Activated CD4-positive, alpha-beta T cell treated with anti-CD3 and anti-CD28 coated beads for 36 hours (primary cell): Measurements from ENCODE around the gene TIMP2. TPM values are rescaled to one million over a fixed set of nuclear protein-coding genes. Genes with fewer than 3 reads are reported as not detected.
"Not testable (repeated sequence)": the region's sequence is repeated elsewhere in the genome, so short reads cannot be mapped to it uniquely, and the experiment has no call there.

Source experiments
- ATAC-seq: fragments of 200-7000 bp; cut with Tn5 transposase; one replicate; pipeline ENCODE4 v1.10.0; 2021; ENCODE audit warnings: mild to moderate bottlenecking, moderate library complexity
- CTCF ChIA-PET: fragments of 350-600 bp; sonication (Branson Sonifier 250); formaldehyde crosslinking; loops from one replicate; lab custom pipeline; 2021; ENCODE audit warnings: antibody characterized with exemption; lab: Charles Lee
- POLR2A ChIA-PET: fragments of 350-600 bp; sonication (Branson Sonifier 250); formaldehyde crosslinking; loops from one replicate; lab custom pipeline; 2021; ENCODE audit warnings: antibody characterized with exemption, inconsistent platforms; lab: Charles Lee
- DNase-seq: peaks from one replicate; pipeline ENCODE4 v3.0.0-alpha.2; 2020
- H3K27ac Mint-ChIP-seq: one replicate; pipeline ENCODE4 v1.8.0; 2021; ENCODE audit warnings: mixed read lengths
- H3K27me3 Mint-ChIP-seq: one replicate; pipeline ENCODE4 v1.8.0; 2021; ENCODE audit warnings: mixed read lengths
- H3K36me3 Mint-ChIP-seq: one replicate; pipeline ENCODE4 v1.8.0; 2021; ENCODE audit warnings: low read depth, mixed read lengths
- H3K4me1 Mint-ChIP-seq: one replicate; pipeline ENCODE4 v1.8.0; 2021; ENCODE audit warnings: mixed read lengths
- H3K4me3 Mint-ChIP-seq: one replicate; pipeline ENCODE4 v1.8.0; 2021; ENCODE audit warnings: mild to moderate bottlenecking, moderate library complexity, mixed read lengths
- H3K9me3 Mint-ChIP-seq: one replicate; pipeline ENCODE4 v1.8.0; 2021; ENCODE audit warnings: low read depth, mixed read lengths
- intact Hi-C, 2 experiments: fragments of 100-400 bp; cut with DNase I in 1 of 2; cut with micrococcal nuclease in 1 of 2; formaldehyde crosslinking; loops; one replicate each; pipeline versions ENCODE4 v1.14.2 to v1.15.1; 2022 to 2024; cut with DNase I, micrococcal nuclease
- total RNA-seq, 2 experiments: library from RNA; stranded (reverse); gene quantifications; one replicate each; pipeline ENCODE4 v1.2.3, GENCODE V29; 2021

TIMP2 gene
- total RNA-seq, 2 experiments from 2014 or later: 1.6 to 1.9 TPM

DNA sequence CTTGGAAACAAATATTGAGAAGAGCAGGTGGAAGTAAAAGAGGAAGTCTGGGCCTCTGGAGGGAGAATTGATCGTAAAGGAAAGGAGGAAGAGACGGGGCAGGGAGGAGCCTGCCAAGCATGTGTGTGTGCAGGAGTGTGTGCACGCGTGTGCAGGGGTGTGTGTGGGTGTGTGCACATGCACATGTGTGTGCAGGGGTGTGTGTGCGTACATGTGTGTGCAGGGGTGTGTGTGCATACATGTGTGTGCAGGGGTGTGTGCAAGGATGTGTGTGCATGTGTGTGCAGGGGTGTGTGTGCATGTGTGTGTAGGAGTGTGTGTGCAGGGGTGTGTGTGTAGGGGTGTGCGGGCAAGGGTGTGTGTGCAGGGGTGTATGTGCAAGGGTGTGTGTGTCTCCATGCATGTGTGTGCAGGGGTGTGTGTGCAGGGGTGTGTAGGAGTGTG lies 32.2 kb downstream of the TIMP2 start:
- ChIA-PET CTCF (interaction anchor here (0.6 kb wide), 2 partner anchors 12 to 79 kb away, joined by 3 to 4 read pairs; no protein-coding TSS in a partner anchor), POLR2A (interaction anchor here (0.5 kb wide), 1 partner anchor 743 kb away, joined by 4 read pairs; no protein-coding TSS in a partner anchor)
- no peak overlapping the region for H3K27ac Mint-ChIP-seq
- no peaks in the 10 kb centered on the region for H3K27me3 Mint-ChIP-seq
- H3K36me3 Mint-ChIP-seq: no peaks in the 10 kb centered on the region
- intact Hi-C loops: no loop called here
- H3K4me1 Mint-ChIP-seq: peaks cover 35% of the 10 kb centered on the region
- no peak overlapping the region for H3K4me3 Mint-ChIP-seq
- ATAC-seq: no peak
- no peaks in the 10 kb centered on the region for H3K9me3 Mint-ChIP-seq
- DNase-seq: no peak

DNA sequence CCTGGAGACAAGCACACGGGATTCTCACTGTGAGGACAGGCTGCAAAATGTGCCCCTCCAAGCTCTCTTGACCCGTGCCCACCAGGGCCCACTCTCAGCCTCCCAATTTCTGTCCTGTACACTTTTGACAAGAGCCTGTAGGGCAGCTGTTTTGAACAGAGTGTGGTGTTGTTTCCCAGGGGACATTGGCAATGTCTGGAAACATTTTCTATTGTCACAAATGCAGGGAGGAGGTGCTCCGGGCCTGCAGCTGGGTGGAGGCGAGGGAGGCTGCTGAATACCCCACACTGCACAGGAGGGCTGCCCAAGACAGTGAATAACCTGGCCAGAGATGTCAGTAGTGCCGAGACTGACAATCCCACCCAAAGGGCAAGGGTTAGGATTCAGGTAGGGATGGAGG lies 32.7 kb downstream of the TIMP2 start:
- intact Hi-C loops: no loop called here
- Mint-ChIP-seq H3K4me1 (peaks cover 35% of the 10 kb centered on the region), H3K36me3 (no peaks in the 10 kb centered on the region), H3K27me3 (no peaks in the 10 kb centered on the region), H3K4me3 (no peak overlapping the region), H3K27ac (no peak overlapping the region), H3K9me3 (no peaks in the 10 kb centered on the region)
- ATAC-seq (no peak), DNase-seq (no peak)
- ChIA-PET CTCF (interaction anchor here (0.6 kb wide), 1 partner anchor 79 kb away, joined by 3 read pairs; no protein-coding TSS in a partner anchor), POLR2A (no interaction called here)

DNA sequence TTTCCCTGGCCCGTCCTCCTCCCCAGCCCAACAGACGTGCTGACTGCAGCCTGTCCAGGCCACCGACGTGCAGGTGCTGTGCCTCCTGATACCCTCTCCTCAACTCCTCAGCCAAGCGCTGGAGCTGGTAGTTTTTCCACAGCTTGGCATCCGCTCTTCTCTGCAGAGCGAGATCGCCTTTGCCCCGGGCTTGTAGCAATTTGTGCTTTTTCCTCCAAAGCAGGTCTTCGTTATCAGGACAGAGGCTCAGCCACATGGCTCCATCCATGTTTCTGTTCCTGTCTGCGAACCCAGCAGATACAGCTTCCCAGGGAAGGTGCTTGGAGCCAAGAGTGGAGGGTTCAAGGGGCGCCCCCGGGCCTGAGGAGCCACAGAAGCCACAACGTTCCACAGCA lies 33.1 kb downstream of the TIMP2 start:
- no peaks in the 10 kb centered on the region for H3K9me3 Mint-ChIP-seq
- H3K27me3 Mint-ChIP-seq: no peaks in the 10 kb centered on the region
- no peaks in the 10 kb centered on the region for H3K36me3 Mint-ChIP-seq
- ATAC-seq (no peak), DNase-seq (no peak)
- H3K27ac Mint-ChIP-seq: peak overlapping the region; percentile 30
- intact Hi-C loops: no loop called here
- peaks cover 35% of the 10 kb centered on the region for H3K4me1 Mint-ChIP-seq
- POLR2A ChIA-PET: no interaction called here
- CTCF ChIA-PET: no interaction called here
- H3K4me3 Mint-ChIP-seq: no peak overlapping the region

DNA sequence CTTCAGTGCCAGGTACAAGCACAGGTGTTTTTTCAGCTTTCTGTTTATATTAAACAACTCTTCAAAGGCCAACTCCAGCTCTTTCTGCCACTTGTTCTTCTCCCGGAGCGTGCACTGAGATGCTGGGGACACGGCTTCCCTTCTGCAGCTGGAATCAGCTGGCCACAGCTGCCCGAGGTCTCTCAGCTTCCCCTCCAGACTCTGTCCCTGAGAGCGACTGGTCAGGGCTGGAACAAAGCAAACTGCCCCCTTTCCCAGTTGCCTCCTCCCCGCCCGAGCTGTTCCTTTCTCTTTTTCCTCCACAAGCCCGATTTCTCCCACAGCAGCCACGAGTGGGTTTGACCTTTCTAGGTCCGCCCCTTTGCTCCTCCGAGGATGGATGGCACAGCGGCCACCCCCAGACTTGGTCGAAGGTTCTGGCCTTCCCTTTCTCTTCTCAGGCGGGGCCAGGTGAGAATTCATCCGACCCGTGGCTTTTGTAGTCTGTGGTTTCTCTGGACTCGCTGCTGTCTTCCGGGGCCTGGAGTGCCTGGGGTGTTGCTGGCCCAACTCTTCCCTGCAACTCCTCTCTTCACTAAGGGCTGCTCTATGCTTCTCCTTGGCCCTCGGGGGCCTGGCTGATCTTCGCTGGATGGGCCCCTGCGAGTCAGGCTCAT lies 33.7 kb downstream of the TIMP2 start:
- peak overlapping the region; percentile 75 for H3K27ac Mint-ChIP-seq
- ChIA-PET CTCF (interaction anchor here (0.7 to 1.3 kb wide), 4 partner anchors 9 to 670 kb away, joined by 3 to 6 read pairs (median 4); no protein-coding TSS in a partner anchor), POLR2A (no interaction called here)
- no peak overlapping the region for H3K4me3 Mint-ChIP-seq
- intact Hi-C loops: no loop called here
- ATAC-seq (no peak), DNase-seq (no peak)
- peaks cover 35% of the 10 kb centered on the region for H3K4me1 Mint-ChIP-seq
- H3K36me3 Mint-ChIP-seq: no peaks in the 10 kb centered on the region
- H3K9me3 Mint-ChIP-seq: no peaks in the 10 kb centered on the region
- H3K27me3 Mint-ChIP-seq: no peaks in the 10 kb centered on the region

DNA sequence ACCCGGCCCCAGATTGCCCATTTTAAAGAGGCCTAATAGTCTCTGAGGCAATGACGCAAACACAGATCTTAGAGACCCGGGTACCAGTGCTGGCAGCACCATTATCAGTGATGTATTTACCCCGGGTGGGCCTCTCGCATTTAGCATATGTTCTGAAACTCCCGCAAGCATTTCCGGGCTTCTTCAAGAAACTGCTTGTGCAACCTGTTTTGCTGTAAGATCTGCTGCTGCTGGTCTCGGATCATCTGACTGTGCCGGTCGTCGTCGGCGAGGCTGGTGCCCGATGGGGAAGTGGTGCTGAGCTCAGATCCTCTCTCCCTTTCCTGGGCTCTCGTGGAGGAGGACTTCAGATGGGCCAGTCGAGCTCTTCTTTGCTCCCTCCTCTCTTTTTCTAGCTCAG lies 34.7 kb downstream of the TIMP2 start:
- H3K36me3 Mint-ChIP-seq: no peaks in the 10 kb centered on the region
- H3K27ac Mint-ChIP-seq: peak overlapping the region; percentile 75
- no peak overlapping the region for H3K4me3 Mint-ChIP-seq
- H3K9me3 Mint-ChIP-seq: no peaks in the 10 kb centered on the region
- intact Hi-C loops: no loop called here
- ChIA-PET POLR2A (interaction anchor here (0.7 kb wide), 1 partner anchor 224 kb away, joined by 3 read pairs; no protein-coding TSS in a partner anchor), CTCF (interaction anchor here (0.6 to 1.3 kb wide), 5 partner anchors 8 to 182 kb away, joined by 3 to 6 read pairs (median 4); no protein-coding TSS in a partner anchor)
- peaks cover 35% of the 10 kb centered on the region for H3K4me1 Mint-ChIP-seq
- no peaks in the 10 kb centered on the region for H3K27me3 Mint-ChIP-seq
- DNase-seq (peak; percentile 79), ATAC-seq (peak; percentile 84)

DNA sequence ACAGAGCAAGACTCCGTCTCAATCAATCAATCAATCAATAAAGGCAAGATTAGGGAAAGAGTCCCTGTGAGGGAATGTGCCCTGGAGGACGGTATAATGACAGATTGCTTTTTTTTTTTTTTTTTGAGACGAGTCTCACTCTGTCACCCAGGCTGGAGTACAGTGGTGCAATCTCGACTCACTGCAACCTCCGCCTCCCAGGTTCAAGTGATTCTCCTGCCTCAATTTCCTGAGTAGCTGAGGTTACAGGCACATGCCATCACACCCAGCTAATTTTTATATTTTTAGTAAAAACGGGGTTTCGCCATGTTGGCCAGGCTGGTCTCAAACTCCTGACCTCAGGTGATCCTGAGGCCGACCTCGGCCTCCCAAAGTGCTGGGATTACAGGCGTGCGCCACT lies 35.1 kb downstream of the TIMP2 start:
- ATAC-seq, intact Hi-C loops, H3K27me3 Mint-ChIP-seq, DNase-seq, H3K9me3 Mint-ChIP-seq, H3K36me3 Mint-ChIP-seq, POLR2A ChIA-PET, H3K4me3 Mint-ChIP-seq: not testable (repeated sequence)
- H3K4me1 Mint-ChIP-seq: peaks cover 35% of the 10 kb centered on the region
- H3K27ac Mint-ChIP-seq: peak overlapping the region; percentile 75
- CTCF ChIA-PET: interaction anchor here (0.6 to 1.3 kb wide), 5 partner anchors 8 to 182 kb away, joined by 3 to 6 read pairs (median 4); no protein-coding TSS in a partner anchor

DNA sequence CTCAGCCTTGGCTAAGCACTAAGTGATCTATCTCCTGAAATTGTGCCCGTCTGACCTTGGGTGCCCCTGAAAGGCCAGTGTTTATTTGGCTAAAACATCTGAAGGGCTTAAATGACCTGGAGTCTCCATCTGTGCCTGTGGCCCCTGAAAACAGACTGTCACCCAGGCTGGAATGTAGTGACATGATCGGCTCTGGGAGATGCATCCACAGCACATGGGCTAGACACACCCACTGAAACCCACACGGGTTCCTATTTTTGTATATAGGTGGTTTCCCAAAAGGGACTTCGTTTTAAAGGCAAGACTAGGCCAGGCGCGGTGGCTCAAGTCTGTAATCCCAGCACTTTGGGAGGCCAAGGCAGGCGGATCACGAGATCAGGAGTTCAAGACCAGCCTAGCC lies 35.7 kb downstream of the TIMP2 start:
- intact Hi-C loops: no loop called here
- Mint-ChIP-seq H3K36me3 (no peaks in the 10 kb centered on the region), H3K9me3 (no peaks in the 10 kb centered on the region), H3K4me1 (peaks cover 35% of the 10 kb centered on the region), H3K4me3 (no peak overlapping the region), H3K27me3 (no peaks in the 10 kb centered on the region), H3K27ac (peak overlapping the region; percentile 35)
- POLR2A ChIA-PET: no interaction called here
- peak; percentile 55 for ATAC-seq
- DNase-seq: peak; percentile 51
- CTCF ChIA-PET: interaction anchor here (0.9 to 1.0 kb wide), 3 partner anchors 10 to 27 kb away, joined by 3 to 5 read pairs (median 4); no protein-coding TSS in a partner anchor

DNA sequence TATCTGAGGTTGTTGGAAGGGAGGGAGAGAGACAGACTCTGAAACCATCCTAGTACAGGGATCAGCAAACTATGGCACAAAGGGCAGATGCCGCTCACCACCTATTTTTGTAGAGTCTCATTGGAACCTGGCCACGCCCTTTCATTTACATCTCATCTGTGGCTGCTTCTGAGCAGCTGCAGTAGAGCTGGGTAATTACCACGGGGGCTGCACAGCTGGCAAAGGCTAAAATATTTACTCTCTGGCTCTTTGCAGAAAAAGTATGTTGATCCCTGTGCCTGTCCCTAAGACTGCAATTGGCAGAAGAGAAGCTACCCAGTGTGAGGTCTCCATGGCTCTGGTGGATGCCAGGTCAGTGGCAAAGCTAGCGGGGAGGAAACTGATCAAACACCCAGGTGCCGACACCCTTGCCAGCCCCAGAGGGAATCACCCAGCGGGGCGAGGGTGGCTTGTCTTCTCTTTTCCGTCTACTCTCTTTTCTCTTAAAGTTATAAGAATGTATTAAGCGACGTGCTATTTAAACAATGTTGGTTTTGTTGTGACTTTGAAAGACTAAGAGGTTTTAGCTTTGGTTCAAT lies 36.2 kb downstream of the TIMP2 start:
- H3K4me1 Mint-ChIP-seq: peaks cover 35% of the 10 kb centered on the region
- ChIA-PET POLR2A (no interaction called here), CTCF (interaction anchor here (0.9 to 1.0 kb wide), 2 partner anchors 10 to 23 kb away, joined by 4 to 5 read pairs; no protein-coding TSS in a partner anchor)
- no peaks in the 10 kb centered on the region for H3K9me3 Mint-ChIP-seq
- DNase-seq (no peak), ATAC-seq (no peak)
- no peaks in the 10 kb centered on the region for H3K36me3 Mint-ChIP-seq
- H3K27me3 Mint-ChIP-seq: no peaks in the 10 kb centered on the region
- intact Hi-C loops: no loop called here
- H3K27ac Mint-ChIP-seq: no peak overlapping the region
- no peak overlapping the region for H3K4me3 Mint-ChIP-seq

DNA sequence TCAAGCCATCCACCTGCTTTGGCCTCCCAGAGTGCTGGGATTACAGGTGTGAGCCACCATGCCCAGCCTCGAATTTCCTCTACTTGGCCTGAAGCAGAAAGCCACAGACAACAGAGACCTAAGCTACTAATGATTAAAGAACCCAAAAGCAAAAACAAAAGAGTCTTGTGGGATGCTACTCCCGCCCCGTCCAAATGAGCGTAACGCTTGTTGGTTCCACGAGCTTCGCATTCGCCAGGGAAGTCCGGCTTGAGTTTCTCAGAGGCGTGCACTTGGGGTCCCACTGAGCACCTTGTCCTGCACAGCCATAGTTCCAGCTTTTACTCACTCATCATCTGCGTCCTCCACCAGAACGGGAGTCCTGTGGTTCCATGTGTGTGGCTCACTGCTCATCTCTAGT lies 38.2 kb downstream of the TIMP2 start:
- POLR2A ChIA-PET: no interaction called here
- H3K4me1 Mint-ChIP-seq: peaks cover 46% of the 10 kb centered on the region
- H3K27ac Mint-ChIP-seq: no peak overlapping the region
- DNase-seq (no peak), ATAC-seq (no peak)
- CTCF ChIA-PET: interaction anchor here (0.7 to 1.3 kb wide), 2 partner anchors 21 to 505 kb away, joined by 3 to 5 read pairs; no protein-coding TSS in a partner anchor
- intact Hi-C loops: no loop called here
- H3K4me3 Mint-ChIP-seq: no peak overlapping the region
- H3K36me3 Mint-ChIP-seq: no peaks in the 10 kb centered on the region
- H3K27me3 Mint-ChIP-seq: no peaks in the 10 kb centered on the region
- no peaks in the 10 kb centered on the region for H3K9me3 Mint-ChIP-seq

DNA sequence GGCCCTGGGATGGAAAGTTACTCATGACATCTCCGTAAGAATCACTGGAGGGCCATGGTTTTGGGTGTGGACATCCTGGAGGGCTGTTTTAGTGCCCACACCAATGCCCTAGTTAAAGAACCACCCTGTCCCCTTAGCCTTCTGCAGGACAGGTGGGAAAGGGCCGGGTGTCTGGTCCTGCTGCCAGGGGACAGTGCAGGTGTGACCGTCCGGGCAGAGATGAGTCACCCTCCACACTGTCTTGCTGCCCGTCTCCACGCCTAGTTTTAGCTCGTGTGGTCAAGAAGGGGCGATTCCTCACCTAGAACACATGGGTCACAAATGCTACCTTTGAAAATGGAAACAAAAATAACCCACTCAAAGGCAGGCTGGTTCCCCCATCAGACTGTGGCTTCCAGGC lies 39.2 kb downstream of the TIMP2 start:
- DNase-seq: no peak
- no peaks in the 10 kb centered on the region for H3K36me3 Mint-ChIP-seq
- no peaks in the 10 kb centered on the region for H3K27me3 Mint-ChIP-seq
- peaks cover 36% of the 10 kb centered on the region for H3K4me1 Mint-ChIP-seq
- intact Hi-C loops: no loop called here
- no peaks in the 10 kb centered on the region for H3K9me3 Mint-ChIP-seq
- CTCF ChIA-PET: interaction anchor here (0.7 kb wide), 1 partner anchor 506 kb away, joined by 3 read pairs; no protein-coding TSS in a partner anchor
- H3K4me3 Mint-ChIP-seq: no peak overlapping the region
- POLR2A ChIA-PET: no interaction called here
- no peak overlapping the region for H3K27ac Mint-ChIP-seq
- no peak for ATAC-seq

DNA sequence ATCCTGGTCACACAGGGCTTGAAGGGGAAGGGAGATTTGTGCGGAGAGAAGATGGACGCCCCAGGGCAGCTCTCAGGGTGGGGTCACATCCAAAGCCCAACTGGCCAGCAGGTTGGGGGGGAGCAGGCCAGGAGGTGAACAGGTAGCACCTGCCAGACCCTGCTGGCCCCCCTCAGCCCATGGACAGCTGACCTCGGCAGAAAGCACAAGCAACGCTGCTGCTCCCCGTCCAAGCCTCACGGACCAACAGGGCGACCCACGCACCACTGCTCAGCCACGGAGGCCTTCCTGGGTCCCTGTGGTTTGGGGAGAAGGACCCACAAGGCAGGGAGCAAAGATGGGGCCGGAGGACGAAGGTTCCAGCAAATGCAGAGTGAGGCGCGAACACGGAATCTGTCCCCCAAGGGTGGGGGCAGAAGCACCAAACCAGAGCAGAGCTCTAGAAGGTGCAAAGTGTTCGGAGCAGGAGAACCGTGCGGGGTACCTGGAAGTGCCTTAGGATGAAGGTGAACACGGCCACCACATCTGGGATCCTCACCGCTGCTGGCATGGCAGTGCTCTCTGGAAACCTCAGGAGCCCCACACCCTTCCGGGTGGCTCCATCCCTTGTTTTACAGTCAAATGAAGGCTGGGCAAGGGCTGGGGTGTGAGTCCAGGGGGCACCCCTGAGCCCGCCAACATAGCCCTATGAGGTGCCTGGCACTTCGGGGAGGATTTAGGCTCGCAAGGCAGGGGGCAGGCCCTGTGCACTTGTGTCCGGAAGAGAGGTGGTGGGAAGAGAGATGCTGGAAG lies 40.1 kb downstream of the TIMP2 start:
- ATAC-seq: no peak
- no peak overlapping the region for H3K4me3 Mint-ChIP-seq
- intact Hi-C loops: no loop called here
- POLR2A ChIA-PET: no interaction called here
- no peaks in the 10 kb centered on the region for H3K9me3 Mint-ChIP-seq
- no peak for DNase-seq
- no peaks in the 10 kb centered on the region for H3K36me3 Mint-ChIP-seq
- CTCF ChIA-PET: interaction anchor here (0.6 kb wide), 1 partner anchor 85 kb away, joined by 3 read pairs; no protein-coding TSS in a partner anchor
- H3K4me1 Mint-ChIP-seq: peaks cover 29% of the 10 kb centered on the region
- H3K27me3 Mint-ChIP-seq: no peaks in the 10 kb centered on the region
- H3K27ac Mint-ChIP-seq: no peak overlapping the region
